Inferior parietal cortex (tissue), 1 donor: ENCODE data around the gene KCNC4.
A peak's percentile ranks its signal among the peaks of the same experiment; 100 is the strongest.

ENCODE experiments used
- DNase-seq: peaks from one replicate; pipeline ENCODE4 v3.0.0-alpha.2; 2016; ENCODE audit errors: extremely low spot score

KCNC4 gene

GRCh38 chr1:110188035-110188618 lies 22.0 kb upstream of the KCNC4 start:
- DNase-seq = no peak

GRCh38 chr1:110189181-110189580 lies 20.9 kb upstream of the KCNC4 start:
- DNase-seq = no peak

DNA sequence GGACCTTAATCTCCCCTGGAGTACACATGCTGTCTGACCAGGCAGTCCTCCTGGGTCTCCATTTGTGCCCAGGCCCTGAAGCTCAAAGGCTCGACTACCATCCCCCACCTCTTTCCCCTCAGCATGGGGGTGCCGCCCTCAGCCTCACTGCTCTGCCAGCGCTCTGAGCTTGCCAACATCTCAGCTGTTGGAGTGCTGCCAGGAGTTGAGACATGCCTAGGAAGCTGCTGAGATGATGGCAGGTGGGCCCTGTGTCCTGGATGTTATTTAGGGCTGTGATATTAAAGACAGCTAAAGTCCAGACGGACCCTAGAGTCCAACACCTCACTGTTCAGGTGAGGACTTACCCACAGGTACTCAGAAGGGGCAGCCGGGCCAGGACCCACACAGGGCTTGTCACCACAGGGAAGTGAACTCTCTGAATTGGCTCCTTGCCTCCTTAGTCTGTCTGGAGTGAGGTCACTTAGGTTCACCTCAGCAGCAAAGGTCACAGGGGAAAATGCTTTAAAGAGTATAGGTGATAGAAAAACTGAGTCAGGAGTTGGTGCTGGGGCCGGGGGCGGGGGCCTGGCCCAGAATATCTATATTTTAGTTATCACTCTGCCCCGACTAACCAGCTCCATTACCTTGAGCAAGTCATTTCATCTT lies 19.7 kb upstream of the KCNC4 start:
- DNase-seq = no peak

DNA sequence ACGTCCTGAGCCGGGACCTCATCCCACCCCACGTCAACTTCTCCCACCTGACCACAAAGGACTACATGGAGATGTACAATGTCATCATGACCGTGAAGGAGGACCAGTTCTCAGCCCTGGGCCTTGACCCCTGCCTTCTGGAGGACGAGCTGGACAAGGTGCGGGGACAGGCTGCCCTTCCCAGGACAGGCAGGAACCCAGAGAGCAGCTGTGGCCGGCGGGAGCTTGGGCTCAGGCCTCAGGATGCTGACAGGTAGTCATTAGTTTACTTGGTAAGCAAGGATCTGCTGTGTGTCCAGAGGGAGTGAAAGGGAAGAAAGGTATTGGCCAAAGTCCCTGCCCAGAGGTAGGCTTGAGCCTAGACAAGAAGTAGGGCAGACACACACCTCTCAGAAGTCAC lies 17.6 kb upstream of the KCNC4 start:
- DNase-seq = no peak

DNA sequence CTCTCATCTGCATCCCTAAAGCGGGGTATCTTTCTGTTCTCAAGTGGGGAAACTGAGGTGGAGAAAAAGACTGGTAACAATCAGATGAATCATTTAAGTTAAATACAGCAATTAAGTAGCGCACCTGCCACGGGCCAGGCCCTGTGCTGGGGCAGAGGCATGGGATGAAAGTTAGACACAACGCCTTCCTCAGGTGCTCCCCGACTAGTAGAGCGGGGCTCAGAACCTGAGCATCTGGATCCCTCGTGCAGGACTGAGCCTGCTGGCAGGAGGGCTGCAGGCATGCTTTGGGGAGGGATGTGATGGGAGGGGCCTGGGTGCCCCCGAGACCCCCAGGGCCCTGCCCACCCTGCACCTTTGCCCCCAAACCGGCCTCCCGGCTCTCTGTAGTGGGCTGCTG lies 14.9 kb upstream of the KCNC4 start:
- DNase-seq = no peak

DNA sequence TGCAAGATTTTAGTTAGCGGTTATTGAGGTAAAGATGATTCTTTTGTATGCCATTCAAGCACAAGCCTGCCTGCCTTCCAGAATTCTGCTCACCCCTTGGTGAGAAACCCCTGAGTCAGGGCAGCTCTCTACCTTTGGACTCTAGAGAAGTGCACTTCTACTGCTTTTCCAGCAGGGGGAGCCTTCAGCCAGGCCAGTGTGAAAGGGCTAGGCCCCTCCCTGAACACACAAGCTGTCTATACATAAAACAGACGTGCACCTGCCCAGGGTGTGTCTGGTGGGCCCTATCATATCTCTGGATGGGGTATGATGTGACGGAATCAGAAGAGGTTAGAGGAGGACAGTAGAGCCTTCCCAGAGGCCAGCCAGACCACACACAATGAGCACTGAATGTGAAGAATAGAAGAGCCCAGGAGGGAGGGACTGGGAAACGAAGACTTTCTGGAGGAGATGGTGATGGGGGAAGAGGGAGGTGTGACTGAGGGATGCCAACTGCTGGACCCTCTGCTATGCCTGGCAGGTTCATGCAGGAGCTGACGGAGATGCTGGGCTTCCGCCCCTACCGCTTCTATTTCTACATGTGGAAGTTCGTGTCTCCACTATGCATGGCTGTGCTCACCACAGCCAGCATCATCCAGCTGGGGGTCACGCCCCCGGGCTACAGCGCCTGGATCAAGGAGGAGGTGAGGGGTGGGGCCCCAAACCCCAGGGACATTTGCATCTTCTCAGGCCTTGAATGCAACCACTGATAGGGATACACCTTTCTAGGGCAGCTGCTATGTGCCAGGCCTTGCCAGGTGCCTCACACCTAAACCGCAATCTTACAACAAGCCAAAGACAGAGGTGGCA lies 13.0 kb upstream of the KCNC4 start:
- no peak for DNase-seq

DNA sequence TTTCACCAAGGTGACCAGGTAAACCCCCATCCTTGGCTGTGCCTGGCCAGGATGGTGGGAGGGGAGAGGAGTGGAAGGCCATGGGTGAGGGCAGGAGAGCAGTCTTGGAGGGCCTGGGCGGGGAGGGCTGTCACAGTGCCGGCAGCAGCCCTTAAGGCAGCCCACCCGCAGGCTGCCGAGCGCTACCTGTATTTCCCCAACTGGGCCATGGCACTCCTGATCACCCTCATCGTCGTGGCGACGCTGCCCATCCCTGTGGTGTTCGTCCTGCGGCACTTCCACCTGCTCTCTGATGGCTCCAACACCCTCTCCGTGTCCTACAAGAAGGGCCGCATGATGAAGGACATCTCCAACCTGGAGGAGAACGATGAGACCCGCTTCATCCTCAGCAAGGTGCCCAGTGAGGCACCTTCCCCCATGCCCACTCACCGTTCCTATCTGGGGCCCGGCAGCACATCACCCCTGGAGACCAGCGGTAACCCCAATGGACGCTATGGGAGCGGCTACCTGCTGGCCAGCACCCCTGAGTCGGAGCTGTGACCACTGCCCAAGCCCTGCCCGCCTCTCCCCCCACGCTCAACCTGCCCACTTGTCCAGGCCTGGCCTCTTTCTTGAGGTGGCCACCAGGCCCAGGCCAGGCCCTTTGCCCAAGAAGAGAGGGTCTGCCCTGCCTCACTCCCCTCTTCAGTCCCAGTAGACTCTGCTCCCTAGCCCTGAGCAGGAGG lies 12.0 kb upstream of the KCNC4 start:
- DNase-seq = no peak

GRCh38 chr1:110198746-110199145 lies 11.4 kb upstream of the KCNC4 start:
- no peak for DNase-seq

DNA sequence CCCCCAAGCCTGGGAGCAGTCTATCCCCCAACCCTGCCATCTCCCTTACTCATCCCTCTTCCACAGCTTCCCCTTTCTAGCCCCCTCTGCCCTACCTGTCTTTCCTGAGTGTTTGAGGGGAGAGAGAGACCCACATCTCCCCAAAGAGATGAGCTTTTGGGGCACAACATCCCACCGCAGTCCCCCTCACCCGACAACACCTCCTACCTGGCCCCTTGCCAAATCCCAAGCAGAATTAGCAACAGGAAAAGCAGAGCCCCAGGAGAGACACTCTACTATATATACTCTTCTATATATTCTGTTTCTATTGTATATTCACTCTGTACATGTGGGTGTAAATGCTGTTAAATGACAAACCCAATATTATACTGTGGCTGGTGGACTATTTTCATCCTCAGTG lies 9.9 kb upstream of the KCNC4 start:
- DNase-seq = no peak

GRCh38 chr1:110200666-110201065 lies 9.4 kb upstream of the KCNC4 start:
- no peak for DNase-seq

DNA sequence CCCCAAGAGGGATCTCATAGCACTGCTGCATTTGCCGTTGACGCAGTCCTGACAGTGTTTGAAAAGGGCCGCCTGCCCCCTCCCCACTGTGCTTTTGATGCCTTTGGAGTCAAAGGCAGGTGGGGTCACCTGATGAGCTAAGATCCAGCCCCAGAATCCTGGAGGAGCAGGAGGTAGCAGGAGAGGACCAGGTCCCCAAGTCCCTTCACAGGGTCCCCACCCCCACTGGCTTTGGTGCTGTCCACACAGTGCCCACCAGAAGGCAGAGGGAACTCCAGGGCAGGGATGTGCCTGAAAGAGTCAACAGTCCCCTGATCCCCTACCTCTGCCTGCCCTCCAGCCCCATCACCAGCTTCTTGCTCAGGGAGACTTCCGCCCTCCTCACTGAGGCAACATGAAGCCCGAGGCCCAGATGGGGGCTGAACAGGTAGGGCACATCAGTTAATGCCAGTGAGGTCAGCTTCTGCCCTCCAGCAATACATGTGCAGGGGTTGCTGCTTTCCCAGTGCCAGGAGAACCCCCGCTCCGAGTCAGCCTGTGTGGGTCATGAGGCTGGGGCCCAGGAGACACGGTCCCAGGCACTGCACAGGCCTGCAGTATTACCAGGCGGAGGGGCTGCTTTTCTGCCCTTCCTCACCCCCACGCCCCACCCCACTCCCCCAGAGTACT lies 8.8 kb upstream of the KCNC4 start:
- no peak for DNase-seq

DNA sequence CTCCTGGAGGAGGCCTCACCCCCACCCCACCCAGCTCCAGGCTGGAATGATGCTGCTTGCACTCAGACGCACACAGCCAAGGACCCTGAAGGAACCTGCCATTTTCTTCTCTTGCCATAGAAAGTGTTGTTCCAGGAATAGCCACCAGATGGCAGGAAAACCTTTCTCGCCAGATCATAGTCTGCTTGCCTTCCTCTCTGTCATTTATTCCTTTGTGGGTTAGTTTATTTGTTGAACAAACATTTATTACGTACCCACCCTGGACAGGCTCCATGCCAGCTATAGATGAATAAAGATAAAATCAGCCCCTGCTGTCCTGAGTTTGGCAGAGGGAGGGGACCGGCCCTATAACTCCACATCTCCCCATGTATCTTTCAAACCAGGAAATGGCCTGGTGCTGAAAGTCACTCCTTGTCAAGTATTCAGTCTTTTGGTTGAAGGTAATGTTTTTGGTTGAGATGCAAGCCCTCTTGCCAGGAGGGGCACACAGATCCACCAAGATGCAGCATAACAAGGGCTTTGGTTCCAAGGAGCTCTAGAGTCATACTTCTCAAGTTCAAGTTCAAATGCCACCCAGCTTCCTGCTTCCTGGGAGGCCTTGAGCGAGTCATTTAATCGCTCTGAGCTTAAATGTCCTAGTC lies 7.0 kb upstream of the KCNC4 start:
- DNase-seq = peak; percentile 90

- DNase-seq = no peak
These were observed 5.0 kb upstream of the KCNC4 start for GRCh38 chr1:110205156-110205555.

GRCh38 chr1:110205591-110206155 lies 4.4 kb upstream of the KCNC4 start:
- DNase-seq = no peak

- DNase-seq = no peak
These were observed 3.7 kb upstream of the KCNC4 start for GRCh38 chr1:110206261-110206920.

- no peak for DNase-seq
These were observed 2.3 kb upstream of the KCNC4 start for GRCh38 chr1:110207831-110208230.

GRCh38 chr1:110208916-110209645 lies 1.0 kb upstream of the KCNC4 start:
- no peak for DNase-seq

- no peak for DNase-seq
These were observed 736 bp downstream of the KCNC4 start for GRCh38 chr1:110210604-110211495.
